K562 (cell line): Measurements from ENCODE around the gene LRRC59. TPM values are rescaled to one million over a fixed set of nuclear protein-coding genes. Genes with fewer than 3 reads are reported as not detected.

Source experiments
- FOS ChIP-seq: IDR thresholded peaks from 3 replicates; pipeline ENCODE4 v1.6.1; 2011; ENCODE audit not compliant: insufficient read length; ENCODE audit errors: extremely low read depth
- PCBP1 ChIP-seq: fragments of 200-400 bp; formaldehyde crosslinking; IDR thresholded peaks from 2 replicates; pipeline ENCODE4 v1.6.1; 2018; ENCODE audit warnings: mild to moderate bottlenecking, low read depth, low read length; ENCODE audit not compliant: poor library complexity, severe bottlenecking
- RUNX1 ChIP-seq: sonication (generic); IDR thresholded peaks from 2 replicates; pipeline ENCODE4 v1.6.1; 2016; ENCODE audit warnings: antibody characterized with exemption, low read depth
- SRSF7 ChIP-seq: fragments of 200-400 bp; formaldehyde crosslinking; optimal IDR thresholded peaks from 2 replicates; pipeline ENCODE3; 2017; ENCODE audit warnings: mild to moderate bottlenecking, low read depth, low read length
- ZNF717 ChIP-seq: fragments of 250-450 bp; sonication (Bioruptor Pico); IDR thresholded peaks from 2 replicates; pipeline ENCODE4 v1.5.0; 2021
- polyA plus RNA-seq, 8 experiments: library from polyadenylated mRNA; depleted of rRNA in 4 of 8; stranded (reverse) in 5 of 8; unstranded in 3 of 8; fragments of >200 nt; fragmentation: Nextera tagmentation in 2 of 8; fragmentation: Illumina TruSeq in 1 of 8; extraction: Ambion mirVana in 2 of 8; extraction: Trizol in 1 of 8; gene quantifications; 2 replicates each; pipeline versions ENCODE4 v1.2.1 to v1.2.3, GENCODE V29; 2011 to 2014; ENCODE audit warnings: inconsistent platforms in 1 of 8, missing spikeins in 1 of 8
- total RNA-seq, 7 experiments: library from RNA; depleted of rRNA in 6 of 7; stranded (reverse); fragments of >200 nt in 6 of 7; fragmentation: Illumina TruSeq in 2 of 7; extraction: Trizol in 2 of 7; gene quantifications; 2 replicates each; pipeline versions ENCODE4 v1.2.1 to v1.2.3, GENCODE V29; 2011 to 2021; ENCODE audit warnings: low replicate concordance in 1 of 7
- TF ChIP-seq, protein P1 (sequence below): sonication (generic); formaldehyde crosslinking; IDR thresholded peaks from 2 replicates; pipeline ENCODE4 v1.8.0; 2023; ENCODE audit warnings: missing genetic modification reagents, mild to moderate bottlenecking, borderline replicate concordance
- TF ChIP-seq, protein P2 (sequence below): sonication (generic); formaldehyde crosslinking; IDR thresholded peaks from 2 replicates; pipeline ENCODE4 v1.8.0; 2022; ENCODE audit warnings: mild to moderate bottlenecking, missing genetic modification reagents
- TF ChIP-seq, protein P3 (sequence below), 2 experiments: fragments of 450-650 bp; IDR thresholded peaks; 2 replicates each; pipeline ENCODE4 v1.6.1; 2018; ENCODE audit warnings: mild to moderate bottlenecking in 2 of 2, low read depth in 1 of 2; ENCODE audit not compliant: partially characterized antibody in 2 of 2
- TF ChIP-seq, protein P4 (sequence below): fragments of 250-450 bp; sonication (Bioruptor Pico); IDR thresholded peaks from 2 replicates; pipeline ENCODE4 v1.4.0; 2020; ENCODE audit warnings: mild to moderate bottlenecking, moderate library complexity

The LRRC59 gene
- total and polyA plus RNA-seq, 9 of the 15 experiments (the other 6 are each of a cell fraction or from before 2014, with no cell fraction given) = 27.8 to 244 (median 154) TPM

DNA sequence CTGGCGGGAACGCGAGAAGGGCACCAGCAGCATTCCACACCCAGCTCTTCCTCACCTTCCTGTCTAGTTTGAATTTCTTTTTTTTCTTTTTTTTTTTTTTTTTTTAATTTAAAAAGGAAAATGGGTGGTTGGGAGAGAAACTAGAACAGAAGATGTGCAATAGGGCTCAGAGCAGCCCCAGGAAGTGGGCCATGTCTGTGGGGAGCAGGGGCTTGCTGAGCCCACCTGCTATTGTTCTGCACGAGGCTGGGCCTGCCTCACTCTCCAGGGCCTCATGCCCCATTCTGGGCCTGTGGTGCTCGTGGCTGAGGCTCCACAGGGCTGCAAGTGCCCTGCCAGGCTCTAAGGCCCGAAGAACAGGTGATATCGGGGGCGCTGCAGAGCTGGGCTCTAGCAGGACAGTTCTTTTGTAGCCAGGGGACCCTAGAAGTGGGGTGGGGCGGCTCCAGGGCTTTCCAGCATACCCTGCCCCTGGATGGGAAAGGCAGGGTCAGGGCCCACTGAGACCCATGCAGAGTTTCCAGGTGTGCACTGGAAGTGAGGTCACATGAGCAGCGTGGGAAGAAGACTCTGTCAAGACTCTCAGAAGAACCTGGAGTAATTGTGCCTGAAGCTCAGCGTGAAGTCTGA, 36.7 kb downstream of the LRRC59 start (continued):
- TF ChIP-seq, protein P1, sequence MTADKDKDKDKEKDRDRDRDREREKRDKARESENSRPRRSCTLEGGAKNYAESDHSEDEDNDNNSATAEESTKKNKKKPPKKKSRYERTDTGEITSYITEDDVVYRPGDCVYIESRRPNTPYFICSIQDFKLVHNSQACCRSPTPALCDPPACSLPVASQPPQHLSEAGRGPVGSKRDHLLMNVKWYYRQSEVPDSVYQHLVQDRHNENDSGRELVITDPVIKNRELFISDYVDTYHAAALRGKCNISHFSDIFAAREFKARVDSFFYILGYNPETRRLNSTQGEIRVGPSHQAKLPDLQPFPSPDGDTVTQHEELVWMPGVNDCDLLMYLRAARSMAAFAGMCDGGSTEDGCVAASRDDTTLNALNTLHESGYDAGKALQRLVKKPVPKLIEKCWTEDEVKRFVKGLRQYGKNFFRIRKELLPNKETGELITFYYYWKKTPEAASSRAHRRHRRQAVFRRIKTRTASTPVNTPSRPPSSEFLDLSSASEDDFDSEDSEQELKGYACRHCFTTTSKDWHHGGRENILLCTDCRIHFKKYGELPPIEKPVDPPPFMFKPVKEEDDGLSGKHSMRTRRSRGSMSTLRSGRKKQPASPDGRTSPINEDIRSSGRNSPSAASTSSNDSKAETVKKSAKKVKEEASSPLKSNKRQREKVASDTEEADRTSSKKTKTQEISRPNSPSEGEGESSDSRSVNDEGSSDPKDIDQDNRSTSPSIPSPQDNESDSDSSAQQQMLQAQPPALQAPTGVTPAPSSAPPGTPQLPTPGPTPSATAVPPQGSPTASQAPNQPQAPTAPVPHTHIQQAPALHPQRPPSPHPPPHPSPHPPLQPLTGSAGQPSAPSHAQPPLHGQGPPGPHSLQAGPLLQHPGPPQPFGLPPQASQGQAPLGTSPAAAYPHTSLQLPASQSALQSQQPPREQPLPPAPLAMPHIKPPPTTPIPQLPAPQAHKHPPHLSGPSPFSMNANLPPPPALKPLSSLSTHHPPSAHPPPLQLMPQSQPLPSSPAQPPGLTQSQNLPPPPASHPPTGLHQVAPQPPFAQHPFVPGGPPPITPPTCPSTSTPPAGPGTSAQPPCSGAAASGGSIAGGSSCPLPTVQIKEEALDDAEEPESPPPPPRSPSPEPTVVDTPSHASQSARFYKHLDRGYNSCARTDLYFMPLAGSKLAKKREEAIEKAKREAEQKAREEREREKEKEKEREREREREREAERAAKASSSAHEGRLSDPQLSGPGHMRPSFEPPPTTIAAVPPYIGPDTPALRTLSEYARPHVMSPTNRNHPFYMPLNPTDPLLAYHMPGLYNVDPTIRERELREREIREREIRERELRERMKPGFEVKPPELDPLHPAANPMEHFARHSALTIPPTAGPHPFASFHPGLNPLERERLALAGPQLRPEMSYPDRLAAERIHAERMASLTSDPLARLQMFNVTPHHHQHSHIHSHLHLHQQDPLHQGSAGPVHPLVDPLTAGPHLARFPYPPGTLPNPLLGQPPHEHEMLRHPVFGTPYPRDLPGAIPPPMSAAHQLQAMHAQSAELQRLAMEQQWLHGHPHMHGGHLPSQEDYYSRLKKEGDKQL (CRISPR knock-in tag) = no peak
- TF ChIP-seq SRSF7 (no peak), RUNX1 (no peak), ZNF717 (CRISPR knock-in tag) (no peak), PCBP1 (no peak), FOS (no peak)
- TF ChIP-seq, protein P2, sequence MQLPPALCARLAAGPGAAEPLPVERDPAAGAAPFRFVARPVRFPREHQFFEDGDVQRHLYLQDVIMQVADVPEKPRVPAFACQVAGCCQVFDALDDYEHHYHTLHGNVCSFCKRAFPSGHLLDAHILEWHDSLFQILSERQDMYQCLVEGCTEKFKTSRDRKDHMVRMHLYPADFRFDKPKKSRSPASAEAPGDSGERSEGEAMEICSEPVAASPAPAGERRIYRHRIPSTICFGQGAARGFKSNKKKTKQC (CRISPR knock-in tag) = no peak
- TF ChIP-seq, protein P3, sequence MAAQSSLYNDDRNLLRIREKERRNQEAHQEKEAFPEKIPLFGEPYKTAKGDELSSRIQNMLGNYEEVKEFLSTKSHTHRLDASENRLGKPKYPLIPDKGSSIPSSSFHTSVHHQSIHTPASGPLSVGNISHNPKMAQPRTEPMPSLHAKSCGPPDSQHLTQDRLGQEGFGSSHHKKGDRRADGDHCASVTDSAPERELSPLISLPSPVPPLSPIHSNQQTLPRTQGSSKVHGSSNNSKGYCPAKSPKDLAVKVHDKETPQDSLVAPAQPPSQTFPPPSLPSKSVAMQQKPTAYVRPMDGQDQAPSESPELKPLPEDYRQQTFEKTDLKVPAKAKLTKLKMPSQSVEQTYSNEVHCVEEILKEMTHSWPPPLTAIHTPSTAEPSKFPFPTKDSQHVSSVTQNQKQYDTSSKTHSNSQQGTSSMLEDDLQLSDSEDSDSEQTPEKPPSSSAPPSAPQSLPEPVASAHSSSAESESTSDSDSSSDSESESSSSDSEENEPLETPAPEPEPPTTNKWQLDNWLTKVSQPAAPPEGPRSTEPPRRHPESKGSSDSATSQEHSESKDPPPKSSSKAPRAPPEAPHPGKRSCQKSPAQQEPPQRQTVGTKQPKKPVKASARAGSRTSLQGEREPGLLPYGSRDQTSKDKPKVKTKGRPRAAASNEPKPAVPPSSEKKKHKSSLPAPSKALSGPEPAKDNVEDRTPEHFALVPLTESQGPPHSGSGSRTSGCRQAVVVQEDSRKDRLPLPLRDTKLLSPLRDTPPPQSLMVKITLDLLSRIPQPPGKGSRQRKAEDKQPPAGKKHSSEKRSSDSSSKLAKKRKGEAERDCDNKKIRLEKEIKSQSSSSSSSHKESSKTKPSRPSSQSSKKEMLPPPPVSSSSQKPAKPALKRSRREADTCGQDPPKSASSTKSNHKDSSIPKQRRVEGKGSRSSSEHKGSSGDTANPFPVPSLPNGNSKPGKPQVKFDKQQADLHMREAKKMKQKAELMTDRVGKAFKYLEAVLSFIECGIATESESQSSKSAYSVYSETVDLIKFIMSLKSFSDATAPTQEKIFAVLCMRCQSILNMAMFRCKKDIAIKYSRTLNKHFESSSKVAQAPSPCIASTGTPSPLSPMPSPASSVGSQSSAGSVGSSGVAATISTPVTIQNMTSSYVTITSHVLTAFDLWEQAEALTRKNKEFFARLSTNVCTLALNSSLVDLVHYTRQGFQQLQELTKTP (IDR thresholded peaks at IDR 0.05; ENCODE audit: low read depth in 1 of 2, partially characterized antibody in 2 of 2) = no peak
- TF ChIP-seq, protein P4, sequence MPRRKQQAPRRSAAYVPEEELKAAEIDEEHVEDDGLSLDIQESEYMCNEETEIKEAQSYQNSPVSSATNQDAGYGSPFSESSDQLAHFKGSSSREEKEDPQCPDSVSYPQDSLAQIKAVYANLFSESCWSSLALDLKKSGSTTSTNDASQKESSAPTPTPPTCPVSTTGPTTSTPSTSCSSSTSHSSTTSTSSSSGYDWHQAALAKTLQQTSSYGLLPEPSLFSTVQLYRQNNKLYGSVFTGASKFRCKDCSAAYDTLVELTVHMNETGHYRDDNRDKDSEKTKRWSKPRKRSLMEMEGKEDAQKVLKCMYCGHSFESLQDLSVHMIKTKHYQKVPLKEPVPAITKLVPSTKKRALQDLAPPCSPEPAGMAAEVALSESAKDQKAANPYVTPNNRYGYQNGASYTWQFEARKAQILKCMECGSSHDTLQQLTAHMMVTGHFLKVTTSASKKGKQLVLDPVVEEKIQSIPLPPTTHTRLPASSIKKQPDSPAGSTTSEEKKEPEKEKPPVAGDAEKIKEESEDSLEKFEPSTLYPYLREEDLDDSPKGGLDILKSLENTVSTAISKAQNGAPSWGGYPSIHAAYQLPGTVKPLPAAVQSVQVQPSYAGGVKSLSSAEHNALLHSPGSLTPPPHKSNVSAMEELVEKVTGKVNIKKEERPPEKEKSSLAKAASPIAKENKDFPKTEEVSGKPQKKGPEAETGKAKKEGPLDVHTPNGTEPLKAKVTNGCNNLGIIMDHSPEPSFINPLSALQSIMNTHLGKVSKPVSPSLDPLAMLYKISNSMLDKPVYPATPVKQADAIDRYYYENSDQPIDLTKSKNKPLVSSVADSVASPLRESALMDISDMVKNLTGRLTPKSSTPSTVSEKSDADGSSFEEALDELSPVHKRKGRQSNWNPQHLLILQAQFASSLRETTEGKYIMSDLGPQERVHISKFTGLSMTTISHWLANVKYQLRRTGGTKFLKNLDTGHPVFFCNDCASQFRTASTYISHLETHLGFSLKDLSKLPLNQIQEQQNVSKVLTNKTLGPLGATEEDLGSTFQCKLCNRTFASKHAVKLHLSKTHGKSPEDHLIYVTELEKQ (CRISPR knock-in tag) = no peak
